ENCODE results near the gene STRA8.
A peak's percentile ranks its signal among the peaks of the same experiment; 100 is the strongest.

Gene STRA8

GRCh38 chr7:135188298-135188984 lies 45.2 kb upstream of the STRA8 start:
- H3K36me3 ChIP-seq (ENCODE audit: control insufficient read depth, insufficient read depth, low read length) = peaks cover 33% of the 10 kb centered on the region
- TF ChIP-seq CTCF (IDR thresholded peaks at IDR 0.05; ENCODE audit: insufficient read depth, low read length, poor library complexity, severe bottlenecking) = no peak
- peak; percentile 52 for DNase-seq (ENCODE audit: extremely low read depth, insufficient read length)
- H3K4me3 ChIP-seq (replicated peaks; ENCODE audit: low read depth, low read length) = peak overlapping the region; percentile 38; the same call in 1 of the 2 replicates
- H3K27me3 ChIP-seq (replicated peaks; ENCODE audit: control insufficient read depth, insufficient read depth, low read length) = no peaks in the 10 kb centered on the region

GRCh38 chr7:135189221-135189662 lies 44.4 kb upstream of the STRA8 start:
- Histone ChIP-seq H3K4me3 (replicated peaks; ENCODE audit: low read depth, low read length) (no peak overlapping the region), H3K27me3 (replicated peaks; ENCODE audit: control insufficient read depth, insufficient read depth, low read length) (no peaks in the 10 kb centered on the region), H3K36me3 (ENCODE audit: control insufficient read depth, insufficient read depth, low read length) (peaks cover 37% of the 10 kb centered on the region)
- no peak for TF ChIP-seq CTCF (IDR thresholded peaks at IDR 0.05; ENCODE audit: insufficient read depth, low read length, poor library complexity, severe bottlenecking)
- no peak for DNase-seq (ENCODE audit: extremely low read depth, insufficient read length)

GRCh38 chr7:135189961-135190360 lies 43.7 kb upstream of the STRA8 start:
- Histone ChIP-seq H3K27me3 (replicated peaks; ENCODE audit: control insufficient read depth, insufficient read depth, low read length) (no peaks in the 10 kb centered on the region), H3K4me3 (replicated peaks; ENCODE audit: low read depth, low read length) (no peak overlapping the region), H3K36me3 (ENCODE audit: control insufficient read depth, insufficient read depth, low read length) (peaks cover 39% of the 10 kb centered on the region)
- no peak for TF ChIP-seq CTCF (IDR thresholded peaks at IDR 0.05; ENCODE audit: insufficient read depth, low read length, poor library complexity, severe bottlenecking)
- DNase-seq (ENCODE audit: extremely low read depth, insufficient read length) = no peak

GRCh38 chr7:135190703-135191102 lies 42.9 kb upstream of the STRA8 start:
- no peak for TF ChIP-seq CTCF (IDR thresholded peaks at IDR 0.05; ENCODE audit: insufficient read depth, low read length, poor library complexity, severe bottlenecking)
- no peak for DNase-seq (ENCODE audit: extremely low read depth, insufficient read length)
- Histone ChIP-seq H3K4me3 (replicated peaks; ENCODE audit: low read depth, low read length) (no peak overlapping the region), H3K27me3 (replicated peaks; ENCODE audit: control insufficient read depth, insufficient read depth, low read length) (no peaks in the 10 kb centered on the region), H3K36me3 (ENCODE audit: control insufficient read depth, insufficient read depth, low read length) (peaks cover 36% of the 10 kb centered on the region)

- Histone ChIP-seq H3K4me3 (replicated peaks; ENCODE audit: low read depth, low read length) (no peak overlapping the region), H3K27me3 (replicated peaks; ENCODE audit: control insufficient read depth, insufficient read depth, low read length) (no peaks in the 10 kb centered on the region), H3K36me3 (ENCODE audit: control insufficient read depth, insufficient read depth, low read length) (peaks cover 46% of the 10 kb centered on the region)
- no peak for DNase-seq (ENCODE audit: extremely low read depth, insufficient read length)
- no peak for TF ChIP-seq CTCF (IDR thresholded peaks at IDR 0.05; ENCODE audit: insufficient read depth, low read length, poor library complexity, severe bottlenecking)
Measured at GRCh38 chr7:135192914-135193536, 40.6 kb upstream of the STRA8 start.

All from GM06990 (cell line).